ENCODE results near the gene KCTD4.

The KCTD4 gene

GRCh38 chr13:45168555-45168930 is 32.3 kb downstream of the KCTD4 start:
- DNase-seq = no peak

DNA sequence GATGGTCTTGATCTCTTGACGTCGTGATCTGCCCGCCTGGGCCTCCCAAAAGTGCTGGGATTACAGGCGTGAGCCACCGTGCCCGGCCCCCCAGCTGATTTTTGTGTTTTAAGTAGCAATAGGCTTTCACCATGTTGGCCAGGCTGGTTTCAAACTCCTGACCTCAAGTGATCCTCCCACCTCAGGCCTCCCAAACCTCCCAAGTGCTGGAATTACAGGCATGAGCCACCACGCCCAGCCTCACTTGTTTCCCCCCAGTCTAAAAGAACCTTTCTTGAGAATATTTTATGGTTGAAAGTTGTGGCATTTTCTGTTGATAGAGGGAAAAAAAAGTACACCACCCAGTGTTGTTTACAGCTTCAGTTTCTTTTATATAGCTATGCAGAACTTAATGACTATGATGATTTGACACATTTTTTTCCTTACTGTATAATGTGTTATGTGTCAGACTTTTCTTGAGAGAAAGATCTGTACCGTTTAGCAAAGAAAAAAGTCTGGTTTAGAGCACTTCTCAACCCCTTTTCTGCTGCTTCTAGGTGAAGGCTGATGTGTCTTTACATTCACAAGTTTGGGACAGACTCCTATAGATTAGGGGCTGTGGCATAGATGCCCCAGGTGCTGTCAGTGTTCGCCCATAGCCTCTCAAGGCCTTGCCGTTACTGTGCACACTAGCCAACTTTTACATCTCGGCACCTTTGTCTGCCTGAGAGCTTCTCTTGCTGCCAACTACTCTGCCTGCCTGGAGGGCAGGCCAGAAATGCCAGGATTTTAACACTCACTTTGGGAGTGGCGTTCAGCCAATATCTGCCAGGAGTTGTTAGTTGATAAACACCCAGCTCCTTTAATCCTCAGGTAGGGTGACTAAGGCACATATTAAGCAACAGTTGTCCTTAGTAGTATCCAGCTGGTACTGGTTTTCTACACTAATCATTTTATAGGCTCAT is 33.0 kb downstream of the KCTD4 start:
- no peak for DNase-seq

DNA sequence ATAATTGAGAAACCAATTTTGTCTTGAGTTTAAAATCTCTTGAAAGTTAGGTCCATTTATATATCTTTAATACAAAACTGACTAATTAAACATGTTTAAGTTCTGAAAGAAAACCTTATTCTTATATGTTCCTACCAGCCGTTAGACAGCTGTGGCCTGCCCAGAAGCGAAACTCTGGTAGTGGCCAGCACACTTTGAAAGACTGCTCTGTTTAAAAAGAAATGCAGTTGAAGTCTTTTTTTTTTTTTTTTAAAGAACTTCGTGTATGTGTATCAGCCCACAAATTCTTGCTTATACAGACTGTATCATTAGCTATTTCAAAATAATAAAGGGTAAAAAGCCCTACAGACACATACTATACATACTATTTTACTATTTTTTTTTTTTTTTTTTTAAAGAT is 34.0 kb downstream of the KCTD4 start:
- DNase-seq = no peak

DNA sequence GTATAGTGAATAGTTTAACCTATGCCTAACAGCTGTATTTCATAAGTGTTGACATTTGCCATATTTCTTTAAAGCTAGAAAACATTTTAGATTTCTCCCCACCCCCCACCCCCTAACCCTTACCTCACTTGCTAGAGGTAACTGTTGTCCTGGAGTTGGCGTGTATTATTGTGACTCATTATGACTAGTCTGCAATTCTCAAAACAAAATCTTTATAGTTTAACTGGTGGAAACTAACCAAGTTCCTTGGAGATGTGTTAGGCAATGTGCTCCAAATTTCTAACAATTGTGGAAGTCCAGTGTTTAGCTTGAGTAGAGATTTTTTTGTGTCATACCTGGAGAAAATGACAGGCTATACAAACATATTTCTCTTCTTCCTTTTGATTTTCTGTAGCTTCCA is 38.0 kb downstream of the KCTD4 start:
- DNase-seq = no peak

DNA sequence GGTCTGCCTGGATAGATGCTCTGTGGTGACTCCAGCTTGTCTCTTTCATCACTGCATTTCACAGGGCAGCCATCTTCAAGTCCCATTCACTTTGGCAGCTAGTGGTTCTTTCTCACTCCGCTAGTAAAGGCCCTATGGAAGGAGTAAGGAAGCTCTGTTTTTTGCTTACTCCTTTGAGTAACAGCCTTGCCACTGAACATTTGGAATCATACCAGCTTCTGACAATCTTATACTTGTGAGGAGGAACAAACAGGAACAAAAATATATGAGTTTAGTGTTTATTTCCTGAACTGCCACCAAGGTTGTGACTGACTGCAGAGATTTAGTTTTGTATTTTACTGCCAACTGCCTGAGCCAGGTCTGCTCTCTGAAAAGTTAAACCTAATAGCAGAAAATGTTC is 38.7 kb downstream of the KCTD4 start:
- DNase-seq = no peak

DNA sequence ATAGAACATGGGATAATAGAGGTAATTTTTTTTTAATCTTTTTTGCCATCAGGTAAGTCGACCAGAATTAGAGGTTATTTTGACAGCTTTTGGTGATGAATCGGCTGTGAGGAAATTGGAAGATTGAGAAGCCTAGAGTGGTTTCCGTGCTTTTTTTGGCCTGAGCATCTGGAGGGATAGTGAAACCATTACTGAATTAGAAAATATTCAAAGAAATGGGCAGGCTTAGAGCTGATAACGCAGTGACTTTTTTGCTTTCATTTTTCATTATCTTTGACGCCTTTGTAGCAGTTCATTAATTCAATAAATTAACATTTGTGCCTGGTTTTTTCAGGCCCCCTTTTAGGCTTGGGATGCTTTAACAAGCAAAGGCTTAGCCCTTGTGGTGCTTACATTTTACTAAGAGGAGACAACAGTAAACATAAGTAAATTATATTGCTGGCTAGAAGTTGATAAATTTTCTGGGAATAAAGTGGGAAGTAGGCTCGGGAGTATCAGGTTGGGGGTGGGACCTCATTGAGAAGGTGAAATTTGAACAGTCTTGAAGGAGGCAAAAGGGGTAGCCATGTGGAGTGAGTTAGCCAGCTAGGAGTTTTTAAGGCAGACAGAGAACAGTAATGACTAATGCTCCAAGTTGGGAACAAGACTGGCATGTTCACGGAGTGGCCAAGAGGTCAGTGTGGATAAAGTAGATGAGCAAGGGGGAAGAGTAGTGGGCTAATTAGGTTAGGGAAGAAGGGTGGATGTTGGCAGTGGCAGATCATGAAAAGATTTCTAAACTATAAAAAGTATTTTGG is 44.1 kb downstream of the KCTD4 start:
- no peak for DNase-seq

DNA sequence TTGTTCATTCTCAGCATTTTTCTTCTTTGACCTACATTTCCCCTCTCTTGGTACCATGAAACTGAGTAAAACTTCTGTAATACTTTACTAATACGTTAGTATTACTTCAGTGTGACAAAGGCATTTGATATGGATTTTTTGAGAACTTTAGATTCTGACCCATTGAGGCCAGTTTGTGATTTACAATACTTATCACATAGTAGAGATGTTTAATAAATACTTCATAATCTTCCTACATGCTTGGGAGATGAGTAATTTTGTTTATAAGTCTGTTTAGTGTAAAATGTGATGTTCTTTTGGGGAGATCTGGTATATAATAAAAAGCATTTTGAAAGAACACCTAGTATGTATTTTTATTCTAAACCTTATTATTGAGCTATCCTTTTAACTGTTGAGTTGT is 50.9 kb downstream of the KCTD4 start:
- DNase-seq = no peak

GRCh38 chr13:45143346-45143751 is 57.5 kb downstream of the KCTD4 start:
- DNase-seq = no peak

All from AML-193 (cell line).